ENCODE data around the gene NUP210L.

DNA sequence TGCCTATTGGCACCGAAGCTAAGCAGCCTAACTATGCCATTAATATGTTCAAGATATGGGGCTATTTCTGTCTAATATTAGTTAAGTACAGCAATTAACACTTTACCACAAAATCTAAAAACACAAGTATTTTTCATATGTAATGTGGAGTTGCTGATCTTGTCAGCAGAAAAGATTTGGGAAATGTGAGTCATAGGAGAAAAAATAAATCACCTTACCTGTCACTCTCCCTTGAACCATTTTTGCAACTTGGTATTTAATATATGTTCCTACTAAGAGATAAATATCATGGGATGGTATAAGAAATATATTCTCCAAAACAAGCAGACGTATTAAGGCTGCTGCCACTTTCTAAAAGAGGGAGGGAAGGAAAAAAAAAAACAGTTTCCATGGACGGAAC, 17.0 kb downstream of the NUP210L start:
- TF ChIP-seq, protein P1, sequence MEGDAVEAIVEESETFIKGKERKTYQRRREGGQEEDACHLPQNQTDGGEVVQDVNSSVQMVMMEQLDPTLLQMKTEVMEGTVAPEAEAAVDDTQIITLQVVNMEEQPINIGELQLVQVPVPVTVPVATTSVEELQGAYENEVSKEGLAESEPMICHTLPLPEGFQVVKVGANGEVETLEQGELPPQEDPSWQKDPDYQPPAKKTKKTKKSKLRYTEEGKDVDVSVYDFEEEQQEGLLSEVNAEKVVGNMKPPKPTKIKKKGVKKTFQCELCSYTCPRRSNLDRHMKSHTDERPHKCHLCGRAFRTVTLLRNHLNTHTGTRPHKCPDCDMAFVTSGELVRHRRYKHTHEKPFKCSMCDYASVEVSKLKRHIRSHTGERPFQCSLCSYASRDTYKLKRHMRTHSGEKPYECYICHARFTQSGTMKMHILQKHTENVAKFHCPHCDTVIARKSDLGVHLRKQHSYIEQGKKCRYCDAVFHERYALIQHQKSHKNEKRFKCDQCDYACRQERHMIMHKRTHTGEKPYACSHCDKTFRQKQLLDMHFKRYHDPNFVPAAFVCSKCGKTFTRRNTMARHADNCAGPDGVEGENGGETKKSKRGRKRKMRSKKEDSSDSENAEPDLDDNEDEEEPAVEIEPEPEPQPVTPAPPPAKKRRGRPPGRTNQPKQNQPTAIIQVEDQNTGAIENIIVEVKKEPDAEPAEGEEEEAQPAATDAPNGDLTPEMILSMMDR (IDR thresholded peaks at IDR 0.05), result no peak
- no peak for TF ChIP-seq POLR2A (IDR thresholded peaks at IDR 0.05)

Data from lower leg skin (tissue), 3 donors.